ENCODE data around the gene DCAKD.
A peak's percentile ranks its signal among the peaks of the same experiment; 100 is the strongest.

The DCAKD gene

GRCh38 chr17:44999433-44999832 lies 52.0 kb downstream of the DCAKD start:
- no peak overlapping the region for H3K27ac ChIP-seq (ENCODE audit: low read depth, low read length)
- H3K27me3 ChIP-seq (ENCODE audit: insufficient read depth, low read length, poor library complexity) = no peaks in the 10 kb centered on the region
- H4K8ac ChIP-seq (ENCODE audit: low read depth, low read length) = no peak overlapping the region
- H3K79me1 ChIP-seq (ENCODE audit: low read length) = no peaks in the 10 kb centered on the region
- no peak overlapping the region for H2AK5ac ChIP-seq (ENCODE audit: low read length)
- no peak overlapping the region for H3K18ac ChIP-seq (ENCODE audit: low read length)
- no peak overlapping the region for H3K56ac ChIP-seq (ENCODE audit: low read length)
- no peak overlapping the region for H3K9ac ChIP-seq (ENCODE audit: low read length)
- WGBS (ENCODE audit: extremely low coverage, insufficient coverage, low lambda C conversion rate) = no CpG with 5 or more reads among the region's 3 CpGs
- peaks cover 7% of the 10 kb centered on the region for H3K4me1 ChIP-seq (ENCODE audit: control insufficient read depth, low read depth, low read length)
- H3K4me2 ChIP-seq (ENCODE audit: low read length) = no peak overlapping the region
- DNase-seq = no peak
- no peaks in the 10 kb centered on the region for H3K79me2 ChIP-seq (ENCODE audit: control insufficient read depth, insufficient read depth, low read length)
- no peaks in the 10 kb centered on the region for H3K36me3 ChIP-seq (ENCODE audit: control insufficient read depth, insufficient read depth, low read length)
- H4K5ac ChIP-seq (ENCODE audit: low read length) = no peak overlapping the region
- no peak overlapping the region for H2BK15ac ChIP-seq (replicated peaks; ENCODE audit: low read depth)
- H3K4ac ChIP-seq (ENCODE audit: low read depth, low read length) = no peak overlapping the region
- no peak overlapping the region for H2BK120ac ChIP-seq (ENCODE audit: low read depth, low read length)
- H3K4me3 ChIP-seq (ENCODE audit: low read length) = no peak overlapping the region
- H2BK5ac ChIP-seq (ENCODE audit: low read length) = no peak overlapping the region
- no peak overlapping the region for H3K23ac ChIP-seq (ENCODE audit: low read length)

- H3K18ac ChIP-seq (ENCODE audit: low read length) = no peak overlapping the region
- H3K4me2 ChIP-seq (ENCODE audit: low read length) = no peak overlapping the region
- H4K5ac ChIP-seq (ENCODE audit: low read length) = no peak overlapping the region
- DNase-seq = no peak
- H3K56ac ChIP-seq (ENCODE audit: low read length) = no peak overlapping the region
- H4K8ac ChIP-seq (ENCODE audit: low read depth, low read length) = no peak overlapping the region
- H2BK5ac ChIP-seq (ENCODE audit: low read length) = no peak overlapping the region
- H3K9ac ChIP-seq (ENCODE audit: low read length) = no peak overlapping the region
- no peaks in the 10 kb centered on the region for H3K27me3 ChIP-seq (ENCODE audit: insufficient read depth, low read length, poor library complexity)
- no peak overlapping the region for H3K4me3 ChIP-seq (ENCODE audit: low read length)
- no peaks in the 10 kb centered on the region for H3K36me3 ChIP-seq (ENCODE audit: control insufficient read depth, insufficient read depth, low read length)
- no peak overlapping the region for H2AK5ac ChIP-seq (ENCODE audit: low read length)
- H2BK15ac ChIP-seq (replicated peaks; ENCODE audit: low read depth) = no peak overlapping the region
- no peaks in the 10 kb centered on the region for H3K79me2 ChIP-seq (ENCODE audit: control insufficient read depth, insufficient read depth, low read length)
- no peaks in the 10 kb centered on the region for H3K79me1 ChIP-seq (ENCODE audit: low read length)
- H3K27ac ChIP-seq (ENCODE audit: low read depth, low read length) = no peak overlapping the region
- no peak overlapping the region for H3K23ac ChIP-seq (ENCODE audit: low read length)
- no peak overlapping the region for H2BK120ac ChIP-seq (ENCODE audit: low read depth, low read length)
- H3K4me1 ChIP-seq (ENCODE audit: control insufficient read depth, low read depth, low read length) = peaks cover 2% of the 10 kb centered on the region
- no peak overlapping the region for H3K4ac ChIP-seq (ENCODE audit: low read depth, low read length)
These were observed 52.8 kb downstream of the DCAKD start for GRCh38 chr17:44998646-44999045.

GRCh38 chr17:44997733-44998520 lies 53.5 kb downstream of the DCAKD start:
- Histone ChIP-seq H2AK5ac (ENCODE audit: low read length) (no peak overlapping the region), H3K27me3 (ENCODE audit: insufficient read depth, low read length, poor library complexity) (no peaks in the 10 kb centered on the region), H2BK15ac (replicated peaks; ENCODE audit: low read depth) (no peak overlapping the region), H2BK120ac (ENCODE audit: low read depth, low read length) (no peak overlapping the region), H3K23ac (ENCODE audit: low read length) (no peak overlapping the region), H3K18ac (ENCODE audit: low read length) (no peak overlapping the region), H3K4me3 (ENCODE audit: low read length) (no peak overlapping the region), H3K79me2 (ENCODE audit: control insufficient read depth, insufficient read depth, low read length) (no peaks in the 10 kb centered on the region), H3K4ac (ENCODE audit: low read depth, low read length) (no peak overlapping the region), H4K5ac (ENCODE audit: low read length) (no peak overlapping the region), H3K56ac (ENCODE audit: low read length) (no peak overlapping the region), H2BK5ac (ENCODE audit: low read length) (no peak overlapping the region), H4K8ac (ENCODE audit: low read depth, low read length) (no peak overlapping the region), H3K9ac (ENCODE audit: low read length) (no peak overlapping the region), H3K4me1 (ENCODE audit: control insufficient read depth, low read depth, low read length) (no peaks in the 10 kb centered on the region), H3K79me1 (ENCODE audit: low read length) (no peaks in the 10 kb centered on the region), H3K4me2 (ENCODE audit: low read length) (no peak overlapping the region), H3K27ac (ENCODE audit: low read depth, low read length) (no peak overlapping the region), H3K36me3 (ENCODE audit: control insufficient read depth, insufficient read depth, low read length) (no peaks in the 10 kb centered on the region)
- peak; percentile 53 for DNase-seq
- no CpG with 5 or more reads among the region's 7 CpGs for WGBS (ENCODE audit: extremely low coverage, insufficient coverage, low lambda C conversion rate)

- no peak overlapping the region for H2AK5ac ChIP-seq (ENCODE audit: low read length)
- no peak for DNase-seq
- no peaks in the 10 kb centered on the region for H3K27me3 ChIP-seq (ENCODE audit: insufficient read depth, low read length, poor library complexity)
- H3K4me3 ChIP-seq (ENCODE audit: low read length) = no peak overlapping the region
- no peak overlapping the region for H2BK5ac ChIP-seq (ENCODE audit: low read length)
- H3K4me2 ChIP-seq (ENCODE audit: low read length) = no peak overlapping the region
- no peak overlapping the region for H3K56ac ChIP-seq (ENCODE audit: low read length)
- H4K8ac ChIP-seq (ENCODE audit: low read depth, low read length) = no peak overlapping the region
- H3K4ac ChIP-seq (ENCODE audit: low read depth, low read length) = no peak overlapping the region
- H3K79me1 ChIP-seq (ENCODE audit: low read length) = no peaks in the 10 kb centered on the region
- H3K23ac ChIP-seq (ENCODE audit: low read length) = no peak overlapping the region
- no peak overlapping the region for H3K27ac ChIP-seq (ENCODE audit: low read depth, low read length)
- no peaks in the 10 kb centered on the region for H3K79me2 ChIP-seq (ENCODE audit: control insufficient read depth, insufficient read depth, low read length)
- H3K9ac ChIP-seq (ENCODE audit: low read length) = no peak overlapping the region
- H2BK120ac ChIP-seq (ENCODE audit: low read depth, low read length) = no peak overlapping the region
- H4K5ac ChIP-seq (ENCODE audit: low read length) = no peak overlapping the region
- no peak overlapping the region for H2BK15ac ChIP-seq (replicated peaks; ENCODE audit: low read depth)
- WGBS (ENCODE audit: extremely low coverage, insufficient coverage, low lambda C conversion rate) = no CpG with 5 or more reads among the region's 10 CpGs
- no peak overlapping the region for H3K18ac ChIP-seq (ENCODE audit: low read length)
- no peaks in the 10 kb centered on the region for H3K4me1 ChIP-seq (ENCODE audit: control insufficient read depth, low read depth, low read length)
- no peaks in the 10 kb centered on the region for H3K36me3 ChIP-seq (ENCODE audit: control insufficient read depth, insufficient read depth, low read length)
These were observed 55.1 kb downstream of the DCAKD start for GRCh38 chr17:44996304-44996703.

- Histone ChIP-seq H3K4me1 (ENCODE audit: control insufficient read depth, low read depth, low read length) (no peaks in the 10 kb centered on the region), H3K79me2 (ENCODE audit: control insufficient read depth, insufficient read depth, low read length) (no peaks in the 10 kb centered on the region), H3K4me3 (ENCODE audit: low read length) (no peak overlapping the region), H3K18ac (ENCODE audit: low read length) (no peak overlapping the region), H3K79me1 (ENCODE audit: low read length) (no peaks in the 10 kb centered on the region), H2BK5ac (ENCODE audit: low read length) (no peak overlapping the region), H3K4ac (ENCODE audit: low read depth, low read length) (no peak overlapping the region), H3K4me2 (ENCODE audit: low read length) (no peak overlapping the region), H3K27me3 (ENCODE audit: insufficient read depth, low read length, poor library complexity) (no peaks in the 10 kb centered on the region), H3K9ac (ENCODE audit: low read length) (no peak overlapping the region), H3K56ac (ENCODE audit: low read length) (no peak overlapping the region), H4K5ac (ENCODE audit: low read length) (no peak overlapping the region), H2BK15ac (replicated peaks; ENCODE audit: low read depth) (no peak overlapping the region), H3K36me3 (ENCODE audit: control insufficient read depth, insufficient read depth, low read length) (no peaks in the 10 kb centered on the region), H4K8ac (ENCODE audit: low read depth, low read length) (no peak overlapping the region), H3K23ac (ENCODE audit: low read length) (no peak overlapping the region), H2AK5ac (ENCODE audit: low read length) (no peak overlapping the region), H3K27ac (ENCODE audit: low read depth, low read length) (no peak overlapping the region), H2BK120ac (ENCODE audit: low read depth, low read length) (no peak overlapping the region)
- no CpG with 5 or more reads among the region's 11 CpGs for WGBS (ENCODE audit: extremely low coverage, insufficient coverage, low lambda C conversion rate)
- DNase-seq = no peak
These were observed 55.9 kb downstream of the DCAKD start for GRCh38 chr17:44995436-44996001.

All from mesendoderm (in vitro differentiated cells).